Tibial nerve (tissue), 4 donors: Measurements from ENCODE around the gene FRS2. TPM values are rescaled to one million over a fixed set of nuclear protein-coding genes. Genes with fewer than 3 reads are reported as not detected.

Source experiments
- DNase-seq, 2 donors: peaks; one replicate each; pipeline ENCODE4 v3.0.0-alpha.2; 2019; ENCODE audit warnings: low spot score in 2 of 2
- H3K27ac ChIP-seq, 4 donors: fragments of 200-600 bp; sonication (generic) in 3 of 4; one replicate each; pipeline ENCODE4 v1.5.1; 2017 to 2019; ENCODE audit warnings: mild to moderate bottlenecking in 1 of 4
- H3K27me3 ChIP-seq, 2 donors: fragments of 200-600 bp; sonication (generic) in 1 of 2; one replicate each; pipeline versions ENCODE4 v1.5.1 to v1.6.0; 2017 to 2019
- H3K36me3 ChIP-seq, 3 donors: fragments of 200-600 bp; sonication (generic); one replicate each; pipeline ENCODE4 v1.5.1; 2018 to 2019
- H3K4me1 ChIP-seq, 4 donors: fragments of 200-600 bp; sonication (generic) in 3 of 4; one replicate each; pipeline ENCODE4 v1.5.1; 2017 to 2019
- H3K4me3 ChIP-seq, 4 donors: fragments of 200-600 bp; sonication (generic) in 3 of 4; one replicate each; pipeline ENCODE4 v1.5.1; 2017 to 2019; ENCODE audit warnings: mild to moderate bottlenecking in 1 of 4, moderate library complexity in 1 of 4
- H3K9me3 ChIP-seq, 4 donors: fragments of 200-600 bp; sonication (generic) in 3 of 4; one replicate each; pipeline ENCODE4 v1.5.1; 2017 to 2019
- EP300 ChIP-seq, 2 donors: sonication (generic); formaldehyde crosslinking; IDR thresholded peaks; one replicate each; pipeline ENCODE4 v1.6.1; 2017; ENCODE audit warnings: antibody characterized with exemption in 2 of 2, mild to moderate bottlenecking in 1 of 2
- POLR2A ChIP-seq, 2 donors: fragments of 450-650 bp; IDR thresholded peaks; one replicate each; pipeline ENCODE4 v1.6.1; 2017; ENCODE audit warnings: antibody characterized with exemption in 2 of 2, mild to moderate bottlenecking in 2 of 2, moderate library complexity in 2 of 2
- WGBS, 2 donors: methylation state at CpG; one replicate each; pipeline ENCODE4 v1.1.5; 2018; 5-methylcytosine and 5-hydroxymethylcytosine counted together
- total RNA-seq, 4 donors: library from RNA; depleted of rRNA; stranded (reverse); fragments of >200 nt; gene quantifications; one replicate each; pipeline ENCODE4 v1.1.0, GENCODE V29; 2016
- TF ChIP-seq, protein P1 (sequence below), 5 experiments: fragments of 200-600 bp in 3 of 5; fragments of 450-650 bp in 2 of 5; sonication (generic) in 3 of 5; IDR thresholded peaks; one replicate each; pipeline ENCODE4 v1.5.1; 2016 to 2019; ENCODE audit warnings: antibody characterized with exemption in 5 of 5, mild to moderate bottlenecking in 3 of 5, moderate library complexity in 2 of 5

FRS2 gene
- total RNA-seq, 4 donors from 2014 or later: 51.7 to 113 (median 66.4) TPM

DNA sequence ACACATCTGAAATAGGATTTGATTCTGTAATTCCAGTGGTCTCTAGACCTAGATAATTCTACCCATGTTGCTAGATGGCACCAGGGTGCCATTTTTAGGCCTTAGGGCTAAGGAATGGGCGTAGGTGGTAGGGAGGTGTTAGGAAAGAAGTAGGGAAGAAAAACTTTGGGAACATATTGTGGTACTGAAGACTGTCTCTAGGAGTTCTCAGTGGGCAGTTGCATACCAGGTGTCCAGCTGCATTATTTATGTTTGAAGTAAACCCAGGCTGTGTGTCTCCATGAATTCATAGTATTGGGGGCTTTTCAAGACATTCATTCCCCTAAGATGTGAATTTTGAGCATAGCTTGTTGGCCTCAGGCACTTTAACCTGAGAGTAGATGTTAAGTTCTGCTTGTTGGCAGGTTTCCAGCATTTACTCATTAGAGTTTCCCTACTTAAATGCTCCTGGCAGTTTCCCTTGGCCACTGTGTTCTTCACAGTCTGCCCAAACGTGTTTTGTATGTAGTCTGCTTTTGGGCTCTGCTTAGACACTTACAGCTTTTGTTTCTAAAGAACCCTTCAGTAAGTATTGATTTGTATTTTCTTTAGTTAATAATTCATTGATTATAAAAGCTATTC, 83.5 kb downstream of the FRS2 start:
- H3K27me3 ChIP-seq: no peaks in the 10 kb centered on the region
- no peaks in the 10 kb centered on the region for H3K9me3 ChIP-seq
- no peak for DNase-seq
- TF ChIP-seq POLR2A (IDR thresholded peaks at IDR 0.05): no peak
- TF ChIP-seq EP300 (IDR thresholded peaks at IDR 0.05): no peak
- TF ChIP-seq, protein P1, sequence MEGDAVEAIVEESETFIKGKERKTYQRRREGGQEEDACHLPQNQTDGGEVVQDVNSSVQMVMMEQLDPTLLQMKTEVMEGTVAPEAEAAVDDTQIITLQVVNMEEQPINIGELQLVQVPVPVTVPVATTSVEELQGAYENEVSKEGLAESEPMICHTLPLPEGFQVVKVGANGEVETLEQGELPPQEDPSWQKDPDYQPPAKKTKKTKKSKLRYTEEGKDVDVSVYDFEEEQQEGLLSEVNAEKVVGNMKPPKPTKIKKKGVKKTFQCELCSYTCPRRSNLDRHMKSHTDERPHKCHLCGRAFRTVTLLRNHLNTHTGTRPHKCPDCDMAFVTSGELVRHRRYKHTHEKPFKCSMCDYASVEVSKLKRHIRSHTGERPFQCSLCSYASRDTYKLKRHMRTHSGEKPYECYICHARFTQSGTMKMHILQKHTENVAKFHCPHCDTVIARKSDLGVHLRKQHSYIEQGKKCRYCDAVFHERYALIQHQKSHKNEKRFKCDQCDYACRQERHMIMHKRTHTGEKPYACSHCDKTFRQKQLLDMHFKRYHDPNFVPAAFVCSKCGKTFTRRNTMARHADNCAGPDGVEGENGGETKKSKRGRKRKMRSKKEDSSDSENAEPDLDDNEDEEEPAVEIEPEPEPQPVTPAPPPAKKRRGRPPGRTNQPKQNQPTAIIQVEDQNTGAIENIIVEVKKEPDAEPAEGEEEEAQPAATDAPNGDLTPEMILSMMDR (IDR thresholded peaks at IDR 0.05): no peak
- 47 to 52% methylated on average over 2 of the region's 2 CpGs for WGBS, 2 donors
- H3K4me1 ChIP-seq: peaks cover 0 to 11% (median 0%) of the 10 kb centered on the region in 4 donors
- no peak overlapping the region for H3K4me3 ChIP-seq
- peaks cover 0 to 6% (median 0%) of the 10 kb centered on the region in 3 donors for H3K36me3 ChIP-seq
- no peak overlapping the region for H3K27ac ChIP-seq

DNA sequence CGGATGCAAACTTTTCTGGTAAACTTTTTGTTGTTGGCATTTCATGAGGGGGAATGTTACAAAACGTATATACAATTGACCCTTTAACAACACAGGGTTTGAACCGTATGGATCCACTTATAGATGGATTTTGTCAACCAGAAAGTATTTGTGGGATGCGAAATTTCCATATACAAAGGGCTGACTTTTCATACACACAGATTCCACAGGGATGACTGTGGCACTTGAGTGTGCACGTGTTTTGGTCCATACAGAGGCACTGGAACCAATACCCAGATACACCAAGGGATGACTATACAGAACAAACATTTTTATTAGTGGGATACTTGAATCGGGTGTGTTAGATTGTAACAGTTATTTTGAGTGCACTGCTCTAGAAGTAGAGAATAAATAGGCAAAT, 85.3 kb downstream of the FRS2 start:
- H3K4me1 ChIP-seq: peaks cover 0 to 13% (median 0%) of the 10 kb centered on the region in 4 donors
- WGBS, 2 donors: 70 to 73% methylated on average over 6 of the region's 6 CpGs
- no peaks in the 10 kb centered on the region for H3K9me3 ChIP-seq
- H3K27me3 ChIP-seq: no peaks in the 10 kb centered on the region
- H3K4me3 ChIP-seq: no peak overlapping the region
- no peak overlapping the region for H3K27ac ChIP-seq
- H3K36me3 ChIP-seq: peaks cover 0 to 6% (median 0%) of the 10 kb centered on the region in 3 donors
- no peak for DNase-seq
- TF ChIP-seq EP300 (IDR thresholded peaks at IDR 0.05) (no peak), POLR2A (IDR thresholded peaks at IDR 0.05) (no peak)
- TF ChIP-seq, protein P1 (IDR thresholded peaks at IDR 0.05): no peak

DNA sequence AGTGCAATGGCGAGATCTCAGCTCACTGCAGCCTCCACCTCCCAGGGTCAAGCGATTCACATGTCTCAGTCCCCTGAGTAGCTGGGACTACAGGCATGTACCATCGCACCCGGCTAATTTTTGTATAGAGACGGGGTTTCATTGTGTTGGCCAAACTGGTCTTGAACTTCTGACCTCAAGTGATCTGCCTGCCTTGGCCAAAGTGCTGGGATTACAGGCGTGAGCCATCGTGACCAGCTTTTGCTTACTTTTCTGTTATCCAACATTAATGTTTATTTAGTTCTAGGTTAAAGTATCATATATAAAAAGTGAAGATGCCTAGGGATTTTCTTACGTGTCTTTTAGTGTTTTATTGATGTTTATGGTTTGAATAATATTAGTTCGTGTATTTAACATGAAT, 86.2 kb downstream of the FRS2 start:
- Histone ChIP-seq H3K9me3 (no peaks in the 10 kb centered on the region), H3K4me3 (no peak overlapping the region), H3K36me3 (peaks cover 0 to 2% (median 0%) of the 10 kb centered on the region in 3 donors), H3K4me1 (peaks cover 0 to 15% (median 0%) of the 10 kb centered on the region in 4 donors), H3K27me3 (no peaks in the 10 kb centered on the region), H3K27ac (no peak overlapping the region)
- 63 to 64% methylated on average over 9 of the region's 9 CpGs for WGBS, 2 donors
- DNase-seq: no peak
- TF ChIP-seq, protein P1 (IDR thresholded peaks at IDR 0.05): no peak
- TF ChIP-seq EP300 (IDR thresholded peaks at IDR 0.05): no peak
- TF ChIP-seq POLR2A (IDR thresholded peaks at IDR 0.05): no peak

DNA sequence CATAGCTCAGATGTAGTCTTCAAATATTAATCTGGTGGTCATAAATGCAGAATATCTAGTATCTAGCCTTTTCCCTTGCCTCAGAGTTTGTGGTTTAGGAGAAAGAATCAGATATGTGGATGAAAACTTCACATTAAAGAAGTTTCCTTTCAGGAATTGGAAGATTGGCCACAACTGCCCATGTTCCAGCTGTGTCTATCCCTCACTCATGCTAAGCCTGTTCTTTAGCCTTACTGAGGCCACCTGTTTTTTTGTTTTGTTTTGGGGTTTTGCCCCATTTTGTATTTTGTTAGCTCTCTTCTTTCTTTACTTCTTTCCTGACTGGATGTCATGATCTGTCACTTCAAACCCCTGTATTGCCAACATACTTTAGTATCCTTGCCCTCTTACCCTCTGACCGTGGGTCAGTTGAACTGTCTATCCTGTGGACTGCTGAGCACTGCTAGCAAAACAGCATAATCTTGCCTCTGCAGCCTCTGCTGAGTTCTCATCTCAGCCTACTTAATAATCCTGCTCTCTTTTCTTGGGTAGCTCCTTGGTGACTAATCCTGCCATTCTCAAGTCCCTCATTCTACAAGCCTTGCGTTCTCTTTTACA, 93.1 kb downstream of the FRS2 start:
- Histone ChIP-seq H3K9me3 (no peaks in the 10 kb centered on the region), H3K27ac (no peak overlapping the region), H3K4me1 (peaks cover 0 to 4% (median 0%) of the 10 kb centered on the region in 4 donors), H3K36me3 (peaks cover 0 to 14% (median 0%) of the 10 kb centered on the region in 3 donors), H3K27me3 (no peaks in the 10 kb centered on the region), H3K4me3 (no peak overlapping the region)
- TF ChIP-seq, protein P1 (IDR thresholded peaks at IDR 0.05): no peak
- no peak for TF ChIP-seq EP300 (IDR thresholded peaks at IDR 0.05)
- no peak for TF ChIP-seq POLR2A (IDR thresholded peaks at IDR 0.05)
- 94 to 100% methylated on average over 2 of the region's 2 CpGs for WGBS, 2 donors
- DNase-seq: no peak

DNA sequence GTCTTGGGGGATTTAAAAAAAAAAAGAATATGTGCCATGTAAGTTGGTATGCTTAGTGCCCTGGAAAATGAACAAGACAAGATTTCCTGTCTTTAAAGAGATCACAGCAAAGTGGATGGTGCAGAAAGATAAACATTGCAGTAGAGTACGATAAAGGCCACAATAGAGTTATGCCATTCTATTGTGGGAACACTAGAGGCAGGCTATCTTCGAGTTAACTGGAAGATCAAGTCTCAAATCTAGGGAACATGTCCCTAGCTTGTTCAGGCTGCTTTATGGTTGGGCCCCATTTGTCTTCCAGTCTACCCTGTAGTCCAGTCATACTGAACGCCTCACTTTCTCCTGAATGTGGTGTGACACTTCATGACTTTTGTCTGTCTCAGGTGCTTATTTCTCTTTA, 96.4 kb downstream of the FRS2 start:
- 86 to 89% methylated on average over 3 of the region's 3 CpGs for WGBS, 2 donors
- Histone ChIP-seq H3K36me3 (peaks cover 0 to 27% (median 0%) of the 10 kb centered on the region in 3 donors), H3K9me3 (no peaks in the 10 kb centered on the region), H3K4me1 (peaks cover 0 to 2% (median 0%) of the 10 kb centered on the region in 4 donors), H3K4me3 (no peak overlapping the region), H3K27ac (no peak overlapping the region), H3K27me3 (no peaks in the 10 kb centered on the region)
- TF ChIP-seq, protein P1 (IDR thresholded peaks at IDR 0.05): no peak
- DNase-seq: no peak
